ENCODE data around the gene PTCSC3. TPM values are rescaled to one million over a fixed set of nuclear protein-coding genes. Genes with fewer than 3 reads are reported as not detected.

PTCSC3 gene
- total RNA-seq, 2 donors from 2014 or later, result not detected

DNA sequence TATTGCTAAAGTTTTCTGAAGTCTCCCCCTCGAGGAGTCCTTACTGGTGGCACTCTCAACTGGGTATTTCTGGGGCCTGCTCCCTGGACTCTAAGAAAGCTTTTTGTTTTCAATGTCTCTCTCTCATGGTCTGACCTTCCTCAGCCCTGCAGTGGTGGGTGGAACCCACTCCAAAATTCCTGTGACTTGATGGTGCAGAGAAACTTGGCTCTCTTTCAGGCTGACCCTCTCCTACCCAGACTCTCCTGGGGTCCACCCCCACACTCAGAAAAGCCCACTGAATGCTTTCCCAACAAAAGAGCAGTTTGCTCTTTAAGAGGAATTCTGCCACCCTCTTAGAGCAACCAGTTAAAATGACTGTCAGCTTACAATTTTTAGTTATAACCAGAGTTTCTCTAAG is 967 bp upstream of the PTCSC3 start:
- Mint-ChIP-seq H3K36me3 (ENCODE audit: low read depth) (no peaks in the 10 kb centered on the region), H3K27ac (no peak overlapping the region), H3K27me3 (ENCODE audit: insufficient read depth) (no peaks in the 10 kb centered on the region), H3K4me3 (no peak overlapping the region), H3K4me1 (no peaks in the 10 kb centered on the region), H3K9me3 (no peaks in the 10 kb centered on the region)
- TF ChIP-seq, protein P1, sequence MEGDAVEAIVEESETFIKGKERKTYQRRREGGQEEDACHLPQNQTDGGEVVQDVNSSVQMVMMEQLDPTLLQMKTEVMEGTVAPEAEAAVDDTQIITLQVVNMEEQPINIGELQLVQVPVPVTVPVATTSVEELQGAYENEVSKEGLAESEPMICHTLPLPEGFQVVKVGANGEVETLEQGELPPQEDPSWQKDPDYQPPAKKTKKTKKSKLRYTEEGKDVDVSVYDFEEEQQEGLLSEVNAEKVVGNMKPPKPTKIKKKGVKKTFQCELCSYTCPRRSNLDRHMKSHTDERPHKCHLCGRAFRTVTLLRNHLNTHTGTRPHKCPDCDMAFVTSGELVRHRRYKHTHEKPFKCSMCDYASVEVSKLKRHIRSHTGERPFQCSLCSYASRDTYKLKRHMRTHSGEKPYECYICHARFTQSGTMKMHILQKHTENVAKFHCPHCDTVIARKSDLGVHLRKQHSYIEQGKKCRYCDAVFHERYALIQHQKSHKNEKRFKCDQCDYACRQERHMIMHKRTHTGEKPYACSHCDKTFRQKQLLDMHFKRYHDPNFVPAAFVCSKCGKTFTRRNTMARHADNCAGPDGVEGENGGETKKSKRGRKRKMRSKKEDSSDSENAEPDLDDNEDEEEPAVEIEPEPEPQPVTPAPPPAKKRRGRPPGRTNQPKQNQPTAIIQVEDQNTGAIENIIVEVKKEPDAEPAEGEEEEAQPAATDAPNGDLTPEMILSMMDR (conservative IDR thresholded peaks at IDR 0.05), result no peak
- no peak overlapping the region for H3K27ac ChIP-seq (ENCODE audit: low read depth, low read length)
- no peaks in the 10 kb centered on the region for H3K9me3 ChIP-seq (ENCODE audit: control insufficient read depth, low read length)
- no peak overlapping the region for H3K9ac ChIP-seq (ENCODE audit: extremely low read depth, low read length, poor library complexity, severe bottlenecking)
- 76 to 88% methylated on average over 1 of the region's 1 CpG for WGBS, 2 experiments (ENCODE audit: insufficient coverage in 1 of 2, insufficient read length in 1 of 2)
- no peak for DNase-seq
- H3K4me1 ChIP-seq (ENCODE audit: control insufficient read depth, insufficient read depth, low read length), result no peaks in the 10 kb centered on the region
- no peaks in the 10 kb centered on the region for H3K27me3 ChIP-seq (ENCODE audit: control insufficient read depth, insufficient read depth, low read length, poor library complexity, severe bottlenecking)
- no peaks in the 10 kb centered on the region for H3K36me3 ChIP-seq (ENCODE audit: control insufficient read depth, insufficient read depth, low read length)
- H3K4me3 ChIP-seq (ENCODE audit: low read length), result no peak overlapping the region

DNA sequence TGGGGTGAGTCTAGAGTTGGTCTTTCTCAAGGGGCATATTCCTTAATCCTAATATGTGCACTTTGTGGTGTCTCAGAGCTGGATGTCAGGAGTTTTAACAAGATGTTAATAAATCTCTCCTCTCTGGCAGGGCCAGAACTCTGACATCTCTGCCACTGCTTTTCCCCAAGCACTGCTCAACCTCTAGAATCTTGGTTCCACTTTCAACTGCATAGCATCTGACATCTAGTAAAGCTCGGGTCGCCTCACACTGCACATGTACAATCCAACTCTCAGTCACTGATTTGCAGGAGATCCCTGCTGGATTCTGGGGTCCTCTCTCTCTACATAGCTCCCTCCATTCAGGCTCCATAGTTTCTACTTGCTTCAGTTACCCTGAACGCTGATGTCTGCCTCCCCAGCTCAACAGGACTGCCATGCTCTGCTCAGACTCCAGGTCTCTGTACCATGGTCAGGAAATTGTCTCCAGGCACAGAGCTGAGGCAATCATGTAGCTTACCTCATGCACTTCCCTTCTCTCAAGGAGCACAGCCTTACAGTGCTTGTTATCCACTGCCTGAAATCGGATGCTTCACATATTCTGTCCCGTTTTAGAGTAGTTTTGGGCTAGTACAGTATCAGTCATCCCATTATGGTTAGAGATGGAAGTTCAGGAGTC is 1.6 kb downstream of the PTCSC3 start:
- WGBS, 2 experiments (ENCODE audit: insufficient coverage in 1 of 2, insufficient read length in 1 of 2), result 91% methylated on average over 4 to 5 of the region's 5 CpGs
- Mint-ChIP-seq H3K36me3 (ENCODE audit: low read depth) (no peaks in the 10 kb centered on the region), H3K27me3 (ENCODE audit: insufficient read depth) (no peaks in the 10 kb centered on the region), H3K27ac (no peak overlapping the region), H3K4me3 (no peak overlapping the region), H3K4me1 (no peaks in the 10 kb centered on the region), H3K9me3 (no peaks in the 10 kb centered on the region)
- TF ChIP-seq, protein P1 (conservative IDR thresholded peaks at IDR 0.05), result no peak
- Histone ChIP-seq H3K36me3 (ENCODE audit: control insufficient read depth, insufficient read depth, low read length) (no peaks in the 10 kb centered on the region), H3K9ac (ENCODE audit: extremely low read depth, low read length, poor library complexity, severe bottlenecking) (no peak overlapping the region), H3K9me3 (ENCODE audit: control insufficient read depth, low read length) (no peaks in the 10 kb centered on the region), H3K27me3 (ENCODE audit: control insufficient read depth, insufficient read depth, low read length, poor library complexity, severe bottlenecking) (no peaks in the 10 kb centered on the region), H3K27ac (ENCODE audit: low read depth, low read length) (no peak overlapping the region), H3K4me3 (ENCODE audit: low read length) (no peak overlapping the region), H3K4me1 (ENCODE audit: control insufficient read depth, insufficient read depth, low read length) (no peaks in the 10 kb centered on the region)
- no peak for DNase-seq

GRCh38 chr14:36173161-36173560 is 3.4 kb downstream of the PTCSC3 start:
- Histone ChIP-seq H3K27ac (ENCODE audit: low read depth, low read length) (no peak overlapping the region), H3K36me3 (ENCODE audit: control insufficient read depth, insufficient read depth, low read length) (no peaks in the 10 kb centered on the region), H3K27me3 (ENCODE audit: control insufficient read depth, insufficient read depth, low read length, poor library complexity, severe bottlenecking) (no peaks in the 10 kb centered on the region), H3K9ac (ENCODE audit: extremely low read depth, low read length, poor library complexity, severe bottlenecking) (no peak overlapping the region), H3K9me3 (ENCODE audit: control insufficient read depth, low read length) (no peaks in the 10 kb centered on the region), H3K4me3 (ENCODE audit: low read length) (no peak overlapping the region), H3K4me1 (ENCODE audit: control insufficient read depth, insufficient read depth, low read length) (no peaks in the 10 kb centered on the region)
- H3K27ac Mint-ChIP-seq, result no peak overlapping the region
- WGBS, 2 experiments (ENCODE audit: insufficient coverage in 1 of 2, insufficient read length in 1 of 2), result 80 to 100% methylated on average over 1 of the region's 1 CpG
- H3K4me1 Mint-ChIP-seq, result no peaks in the 10 kb centered on the region
- no peaks in the 10 kb centered on the region for H3K9me3 Mint-ChIP-seq
- H3K27me3 Mint-ChIP-seq (ENCODE audit: insufficient read depth), result no peaks in the 10 kb centered on the region
- no peak overlapping the region for H3K4me3 Mint-ChIP-seq
- H3K36me3 Mint-ChIP-seq (ENCODE audit: low read depth), result no peaks in the 10 kb centered on the region
- TF ChIP-seq, protein P1 (conservative IDR thresholded peaks at IDR 0.05), result no peak
- DNase-seq, result no peak

All from endodermal cell (in vitro differentiated cells).